Thoracic aorta (tissue), 2 donors: ENCODE results near the gene CGGBP1. TPM values are rescaled to one million over a fixed set of nuclear protein-coding genes. Genes with fewer than 3 reads are reported as not detected.

Source experiments
- ATAC-seq: fragments of 150-250 bp; one replicate; pipeline ENCODE4 v1.8.0; 2017; ENCODE audit warnings: low read depth; ENCODE audit not compliant: insufficient number of reproducible peaks, low FRiP score
- DNase-seq: peaks from one replicate; pipeline ENCODE4 v3.0.0-alpha.2; 2020; ENCODE audit warnings: low spot score
- H3K27ac ChIP-seq, 2 donors: fragments of 200-600 bp; sonication (generic); 1 replicate in 1 of 2; 2 replicates in 1 of 2; pipeline ENCODE4 v1.5.1; 2016; ENCODE audit warnings: mild to moderate bottlenecking in 2 of 2, moderate library complexity in 2 of 2
- H3K27me3 ChIP-seq: fragments of 200-600 bp; sonication (generic); replicated peaks from 2 replicates; pipeline ENCODE4 v1.6.0; 2016; ENCODE audit warnings: mild to moderate bottlenecking; ENCODE audit not compliant: insufficient read depth
- H3K36me3 ChIP-seq: fragments of 200-600 bp; sonication (generic); one replicate; pipeline ENCODE4 v1.5.1; 2016
- H3K4me1 ChIP-seq, 2 donors: fragments of 200-600 bp; sonication (generic); 1 replicate in 1 of 2; 2 replicates in 1 of 2; pipeline versions ENCODE4 v1.5.1 to v1.6.0; 2016; ENCODE audit warnings: low read depth in 2 of 2, mild to moderate bottlenecking in 1 of 2; ENCODE audit not compliant: control insufficient read depth in 1 of 2
- H3K4me3 ChIP-seq: fragments of 200-600 bp; sonication (generic); 2 replicates; pipeline ENCODE4 v1.5.1; 2016; ENCODE audit warnings: mild to moderate bottlenecking
- H3K9me3 ChIP-seq: fragments of 200-600 bp; sonication (generic); 2 replicates; pipeline ENCODE4 v1.5.1; 2016
- total RNA-seq, 2 donors: library from RNA; depleted of rRNA; stranded (reverse); fragments of >200 nt; gene quantifications; one replicate each; pipeline versions ENCODE4 v1.1.0 to v1.2.3, GENCODE V29; 2016
- TF ChIP-seq, protein P1 (sequence below): fragments of 200-600 bp; sonication (generic); IDR thresholded peaks from one replicate; pipeline ENCODE4 v1.5.1; 2019; ENCODE audit warnings: antibody characterized with exemption

Gene CGGBP1
- total RNA-seq, 2 donors from 2014 or later = 52.7 to 83.8 TPM

DNA sequence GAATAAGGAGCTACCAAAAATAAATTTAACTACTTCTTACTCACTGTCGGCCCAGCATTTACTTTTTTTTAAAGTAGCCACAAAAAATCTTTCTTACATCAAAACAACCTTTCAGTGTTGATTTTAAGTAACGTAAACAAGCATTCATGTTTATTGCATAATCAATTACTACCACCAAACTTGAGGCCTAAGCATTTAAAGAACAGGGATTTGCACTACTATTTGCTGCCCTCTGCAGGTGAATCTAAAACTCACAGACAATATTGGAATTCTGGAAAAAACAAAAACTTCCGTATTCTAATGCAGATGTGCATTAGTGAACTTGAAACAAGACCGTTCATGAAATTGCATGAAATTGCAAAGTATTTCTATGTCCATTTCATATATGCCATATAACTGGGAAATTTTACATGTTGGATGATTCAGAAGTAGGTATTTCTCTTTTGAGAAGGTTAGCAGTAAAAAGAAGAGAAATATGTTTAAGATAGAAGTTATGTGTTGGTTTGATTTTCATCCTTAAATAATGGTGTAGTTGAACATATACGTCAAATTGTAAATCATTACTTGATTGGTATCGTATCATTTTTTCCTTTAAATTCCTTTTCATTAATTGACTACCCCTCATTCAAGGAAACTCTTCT lies 55.6 kb downstream of the CGGBP1 start:
- no peaks in the 10 kb centered on the region for H3K9me3 ChIP-seq
- H3K4me1 ChIP-seq = no peaks in the 10 kb centered on the region
- no peak overlapping the region for H3K27ac ChIP-seq
- TF ChIP-seq, protein P1, sequence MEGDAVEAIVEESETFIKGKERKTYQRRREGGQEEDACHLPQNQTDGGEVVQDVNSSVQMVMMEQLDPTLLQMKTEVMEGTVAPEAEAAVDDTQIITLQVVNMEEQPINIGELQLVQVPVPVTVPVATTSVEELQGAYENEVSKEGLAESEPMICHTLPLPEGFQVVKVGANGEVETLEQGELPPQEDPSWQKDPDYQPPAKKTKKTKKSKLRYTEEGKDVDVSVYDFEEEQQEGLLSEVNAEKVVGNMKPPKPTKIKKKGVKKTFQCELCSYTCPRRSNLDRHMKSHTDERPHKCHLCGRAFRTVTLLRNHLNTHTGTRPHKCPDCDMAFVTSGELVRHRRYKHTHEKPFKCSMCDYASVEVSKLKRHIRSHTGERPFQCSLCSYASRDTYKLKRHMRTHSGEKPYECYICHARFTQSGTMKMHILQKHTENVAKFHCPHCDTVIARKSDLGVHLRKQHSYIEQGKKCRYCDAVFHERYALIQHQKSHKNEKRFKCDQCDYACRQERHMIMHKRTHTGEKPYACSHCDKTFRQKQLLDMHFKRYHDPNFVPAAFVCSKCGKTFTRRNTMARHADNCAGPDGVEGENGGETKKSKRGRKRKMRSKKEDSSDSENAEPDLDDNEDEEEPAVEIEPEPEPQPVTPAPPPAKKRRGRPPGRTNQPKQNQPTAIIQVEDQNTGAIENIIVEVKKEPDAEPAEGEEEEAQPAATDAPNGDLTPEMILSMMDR = peak; percentile 63
- DNase-seq (no peak), ATAC-seq (no peak)
- no peaks in the 10 kb centered on the region for H3K27me3 ChIP-seq
- H3K36me3 ChIP-seq = no peaks in the 10 kb centered on the region
- no peak overlapping the region for H3K4me3 ChIP-seq

DNA sequence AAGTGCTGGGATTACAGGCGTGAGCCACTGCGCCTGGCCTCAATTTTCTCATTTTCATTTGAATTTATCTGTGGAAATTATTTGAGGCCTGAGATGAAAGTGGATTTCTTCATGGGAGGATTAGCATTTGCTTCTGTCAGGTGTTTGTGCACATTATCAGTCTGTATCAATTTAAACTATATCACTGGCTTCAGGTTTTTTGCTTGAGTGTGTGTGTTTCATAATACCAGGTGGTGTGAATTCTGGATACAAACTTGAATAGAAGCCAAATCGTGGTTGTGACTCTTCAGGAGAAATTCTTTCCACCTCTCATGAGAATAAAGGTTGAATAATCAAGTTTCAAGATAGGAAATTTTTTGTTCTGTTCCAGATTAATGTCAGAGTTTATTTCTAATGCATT lies 56.4 kb downstream of the CGGBP1 start:
- no peaks in the 10 kb centered on the region for H3K27me3 ChIP-seq
- no peak for ATAC-seq
- no peaks in the 10 kb centered on the region for H3K36me3 ChIP-seq
- no peaks in the 10 kb centered on the region for H3K9me3 ChIP-seq
- TF ChIP-seq, protein P1 = no peak
- no peak overlapping the region for H3K27ac ChIP-seq
- H3K4me3 ChIP-seq = no peak overlapping the region
- H3K4me1 ChIP-seq = no peaks in the 10 kb centered on the region
- DNase-seq = no peak

Other genes with a start within 250 kb of the CGGBP1 start
- 10 to 100 TPM in 1 of 2 donors, 1 to 10 TPM in 1; 7.7 to 15.4 TPM for gene ZNF654, start 250 bp upstream of the CGGBP1 start, total RNA-seq
- 10 to 100 TPM; 20.8 to 32.2 TPM for gene C3orf38, start 91.0 kb upstream of the CGGBP1 start, total RNA-seq